T-cell (primary cell): ENCODE data around the gene YWHAQ. TPM values are rescaled to one million over a fixed set of nuclear protein-coding genes. Genes with fewer than 3 reads are reported as not detected.
A peak's percentile ranks its signal among the peaks of the same experiment; 100 is the strongest.

ENCODE experiments used
- ATAC-seq, 4 experiments: fragments of 200-7000 bp in 3 of 4; fragments of 150-1000 bp in 1 of 4; cut with Tn5 transposase; replicated peaks in 1 of 4; 1 replicate in 3 of 4; 2 replicates in 1 of 4; pipeline ENCODE4 v1.10.0; 2021; ENCODE audit warnings: moderate library complexity in 3 of 4, mild to moderate bottlenecking in 2 of 4, moderate number of reproducible peaks in 1 of 4
- CTCF ChIA-PET, 2 donors: fragments of 300-600 bp; sonication (Branson Sonifier 250); formaldehyde crosslinking; loops; one replicate each; lab custom pipeline; 2022; ENCODE audit warnings: antibody characterized with exemption in 2 of 2; lab: Charles Lee
- POLR2A ChIA-PET, 2 donors: fragments of 300-600 bp; sonication (Branson Sonifier 250); formaldehyde crosslinking; loops; one replicate each; lab custom pipeline; 2022; ENCODE audit warnings: antibody characterized with exemption in 2 of 2; lab: Charles Lee
- DNase-seq, 35 experiments: peaks; one replicate each; pipeline versions ENCODE4 v3.0.0 to v3.0.0-alpha.2; 2013 to 2023
- H3K27ac ChIP-seq: one replicate; pipeline ENCODE4 v1.5.1; 2013; ENCODE audit warnings: low read length
- H3K27me3 ChIP-seq, 2 experiments: replicated peaks in 1 of 2; 1 replicate in 1 of 2; 2 replicates in 1 of 2; pipeline versions ENCODE4 v1.6.1 to v1.7.0; 2013; ENCODE audit warnings: low read length in 1 of 2, mixed read lengths in 1 of 2; ENCODE audit not compliant: control insufficient read depth in 2 of 2, insufficient read depth in 2 of 2; ENCODE audit errors: extremely low read depth in 1 of 2
- H3K36me3 ChIP-seq, 2 donors: 1 replicate in 1 of 2; 2 replicates in 1 of 2; pipeline versions ENCODE4 v1.6.1 to v1.7.0; 2013; ENCODE audit warnings: low read length in 1 of 2; ENCODE audit not compliant: control insufficient read depth in 2 of 2, insufficient read depth in 1 of 2; ENCODE audit errors: extremely low read depth in 1 of 2
- H3K4me1 ChIP-seq, 2 experiments: 1 replicate in 1 of 2; 2 replicates in 1 of 2; pipeline versions ENCODE4 v1.6.1 to v1.7.0; 2013; ENCODE audit warnings: low read length in 2 of 2, mixed read lengths in 1 of 2; ENCODE audit not compliant: insufficient read depth in 2 of 2, control insufficient read depth in 1 of 2; ENCODE audit errors: extremely low read depth in 1 of 2
- H3K4me3 ChIP-seq, 2 donors: 1 replicate in 1 of 2; 2 replicates in 1 of 2; pipeline versions ENCODE4 v1.5.1 to v1.7.0; 2013; ENCODE audit warnings: mild to moderate bottlenecking in 2 of 2, low read length in 1 of 2, moderate library complexity in 1 of 2; ENCODE audit not compliant: control insufficient read depth in 1 of 2; ENCODE audit errors: extremely low read depth in 1 of 2
- H3K9me3 ChIP-seq: 2 replicates; pipeline ENCODE4 v1.7.0; 2013
- H3K27ac Mint-ChIP-seq, 2 donors: one replicate each; pipeline ENCODE4 v1.8.0; 2020 to 2021; ENCODE audit warnings: mild to moderate bottlenecking in 2 of 2, mixed read lengths in 2 of 2
- H3K27me3 Mint-ChIP-seq, 2 donors: one replicate each; pipeline ENCODE4 v1.8.0; 2021 to 2022; ENCODE audit warnings: mixed read lengths in 2 of 2
- H3K36me3 Mint-ChIP-seq: one replicate; pipeline ENCODE4 v1.8.0; 2021; ENCODE audit warnings: mixed read lengths
- H3K4me1 Mint-ChIP-seq, 3 donors: one replicate each; pipeline ENCODE4 v1.8.0; 2020 to 2022; ENCODE audit warnings: mixed read lengths in 3 of 3, mild to moderate bottlenecking in 1 of 3
- H3K4me3 Mint-ChIP-seq, 3 donors: one replicate each; pipeline ENCODE4 v1.8.0; 2020 to 2022; ENCODE audit warnings: mild to moderate bottlenecking in 3 of 3, mixed read lengths in 3 of 3, moderate library complexity in 3 of 3
- H3K9me3 Mint-ChIP-seq, 3 donors: one replicate each; pipeline ENCODE4 v1.8.0; 2020 to 2022; ENCODE audit warnings: mixed read lengths in 3 of 3
- WGBS: methylation state at CpG from one replicate; pipeline ENCODE4 v1.1.5; 2013; ENCODE audit warnings: missing lambda C conversion rate; ENCODE audit not compliant: insufficient coverage; 5-methylcytosine and 5-hydroxymethylcytosine counted together
- total RNA-seq, 35 experiments: library from RNA in 6 of 35; stranded (reverse) in 6 of 35; fragments of 120-200 nt in 1 of 35; gene quantifications; one replicate each; pipeline versions ENCODE4 v1.2.1 to v1.2.4 and lab custom pipeline; 2013 to 2026

The YWHAQ gene
- total RNA-seq, 5 donors from 2014 or later (not counting 1 experiment from before 2014, with no cell fraction given), result 104 to 141 (median 139) TPM

DNA sequence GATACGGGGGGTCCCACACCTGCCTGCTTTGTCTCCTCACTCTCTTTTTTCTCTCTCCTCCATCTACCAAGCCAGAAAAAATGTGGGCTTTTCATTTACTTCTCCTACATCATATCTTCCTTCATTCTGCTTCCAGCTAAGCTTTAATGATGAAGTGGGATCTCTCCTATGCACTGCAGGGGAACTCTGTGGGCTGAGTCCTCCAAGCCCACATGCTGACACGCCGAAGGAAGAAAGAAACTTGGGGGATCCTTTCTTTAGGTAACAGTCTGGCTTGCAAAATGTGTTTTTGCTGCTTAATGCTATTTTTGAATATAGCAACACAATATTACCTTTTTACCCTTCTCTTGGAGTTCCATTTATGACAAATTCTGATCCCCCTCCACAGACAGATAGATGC is 33.6 kb upstream of the YWHAQ start:
- no peak overlapping the region for H3K4me3 Mint-ChIP-seq
- Histone ChIP-seq H3K27me3 (no peaks in the 10 kb centered on the region), H3K9me3 (no peaks in the 10 kb centered on the region), H3K4me3 (no peak overlapping the region), H3K36me3 (no peaks in the 10 kb centered on the region), H3K4me1 (peaks cover 0 to 8% of the 10 kb centered on the region in 2 experiments), H3K27ac (peak overlapping the region; percentile 59)
- ATAC-seq (no peak), DNase-seq (no peak)
- peaks cover 4 to 24% (median 5%) of the 10 kb centered on the region in 3 donors for H3K4me1 Mint-ChIP-seq
- 83% methylated on average over 1 of the region's 3 CpGs for WGBS
- H3K36me3 Mint-ChIP-seq, result no peaks in the 10 kb centered on the region
- no peaks in the 10 kb centered on the region for H3K9me3 Mint-ChIP-seq
- ChIA-PET CTCF (no interaction called here), POLR2A (no interaction called here)
- no peaks in the 10 kb centered on the region for H3K27me3 Mint-ChIP-seq
- peak overlapping the region; percentile 24 to 26 for H3K27ac Mint-ChIP-seq

DNA sequence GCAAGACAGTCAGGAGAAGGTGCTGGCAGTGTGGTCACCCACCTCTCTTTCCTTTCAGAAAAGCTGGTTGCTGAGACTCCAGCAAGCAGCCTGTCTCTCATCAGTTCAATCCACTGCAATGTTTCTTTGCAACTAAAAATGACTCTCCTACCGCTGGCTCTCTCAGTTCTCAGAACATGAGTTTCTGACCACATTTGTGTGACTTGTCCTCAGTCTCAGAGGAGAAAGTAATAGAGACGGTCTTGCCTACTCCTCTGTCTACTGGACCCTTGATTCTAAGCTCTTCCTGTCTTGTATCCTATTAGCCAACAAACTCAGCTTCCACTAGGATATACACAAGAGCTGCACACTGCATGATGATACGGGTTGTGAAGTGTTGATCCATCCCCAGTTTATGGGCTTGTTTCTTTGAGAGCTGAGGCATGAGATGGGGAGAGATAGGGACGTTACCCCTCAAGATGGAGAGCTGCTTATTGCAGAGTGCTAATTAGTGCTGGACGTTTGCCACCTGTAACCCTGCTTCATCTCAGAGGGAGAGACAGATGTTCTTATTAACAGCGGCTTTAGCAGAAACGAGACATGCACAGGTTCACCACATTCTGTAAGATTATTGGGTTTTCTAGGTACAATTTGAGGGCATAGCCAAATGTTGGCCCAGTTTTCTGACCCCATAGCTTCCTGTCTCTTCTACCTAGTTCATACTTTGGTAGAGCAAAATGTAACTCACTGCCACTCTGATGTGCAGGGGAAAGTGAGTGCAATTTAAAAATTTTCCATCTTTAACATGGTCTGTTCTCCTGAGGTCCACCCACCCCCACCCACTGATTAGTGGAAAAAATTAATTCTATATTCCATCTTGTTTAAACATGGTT is 32.4 kb upstream of the YWHAQ start:
- Histone ChIP-seq H3K36me3 (no peaks in the 10 kb centered on the region), H3K4me1 (peaks cover 0 to 8% of the 10 kb centered on the region in 2 experiments), H3K27me3 (no peaks in the 10 kb centered on the region), H3K9me3 (no peaks in the 10 kb centered on the region), H3K4me3 (no peak overlapping the region), H3K27ac (peak overlapping the region; percentile 59)
- Mint-ChIP-seq H3K4me1 (peaks cover 4 to 24% (median 5%) of the 10 kb centered on the region in 3 donors), H3K4me3 (no peak overlapping the region), H3K36me3 (no peaks in the 10 kb centered on the region), H3K27me3 (no peaks in the 10 kb centered on the region), H3K9me3 (no peaks in the 10 kb centered on the region), H3K27ac (peak overlapping the region; percentile 29 to 85)
- 55% methylated on average over 3 of the region's 7 CpGs for WGBS
- DNase-seq (peak in 1 of 35 experiments; percentile 11), ATAC-seq (peak in 2 of 4 experiments; percentile 17 to 72)
- POLR2A ChIA-PET, result interaction anchor here in 1 of 2 donors (0.5 kb wide), 1 partner anchor 250 kb away, joined by 3 read pairs; no protein-coding TSS in a partner anchor
- CTCF ChIA-PET, result no interaction called here

DNA sequence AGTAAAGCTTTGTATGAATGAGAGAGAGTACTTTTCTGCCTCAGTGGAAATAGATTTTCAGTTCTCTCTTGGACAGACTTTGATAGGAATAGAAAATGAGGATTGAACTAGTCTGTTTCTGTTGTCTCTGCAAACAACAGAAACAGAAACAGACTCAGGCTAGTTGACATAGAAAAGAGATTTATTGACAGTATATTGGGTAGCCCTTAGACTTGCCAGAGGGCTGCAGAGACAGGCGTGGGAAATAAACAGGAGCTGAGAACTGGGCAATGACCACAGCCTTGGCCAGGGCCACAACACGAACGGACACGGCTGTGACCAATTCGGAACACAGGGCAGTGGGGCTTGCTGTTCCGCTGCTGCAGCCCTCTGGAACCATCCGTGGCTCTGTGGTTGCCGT is 30.5 kb upstream of the YWHAQ start:
- Mint-ChIP-seq H3K36me3 (no peaks in the 10 kb centered on the region), H3K27me3 (no peaks in the 10 kb centered on the region), H3K4me1 (peaks cover 5 to 34% (median 12%) of the 10 kb centered on the region in 3 donors), H3K4me3 (no peak overlapping the region), H3K27ac (no peak overlapping the region), H3K9me3 (no peaks in the 10 kb centered on the region)
- no peak overlapping the region for H3K4me3 ChIP-seq
- ChIA-PET POLR2A (no interaction called here), CTCF (no interaction called here)
- H3K27ac ChIP-seq, result no peak overlapping the region
- H3K36me3 ChIP-seq, result no peaks in the 10 kb centered on the region
- H3K27me3 ChIP-seq, result no peaks in the 10 kb centered on the region
- DNase-seq (no peak), ATAC-seq (no peak)
- H3K9me3 ChIP-seq, result no peaks in the 10 kb centered on the region
- WGBS, result 85% methylated on average over 7 of the region's 8 CpGs
- H3K4me1 ChIP-seq, result peaks cover 0 to 19% of the 10 kb centered on the region in 2 experiments

DNA sequence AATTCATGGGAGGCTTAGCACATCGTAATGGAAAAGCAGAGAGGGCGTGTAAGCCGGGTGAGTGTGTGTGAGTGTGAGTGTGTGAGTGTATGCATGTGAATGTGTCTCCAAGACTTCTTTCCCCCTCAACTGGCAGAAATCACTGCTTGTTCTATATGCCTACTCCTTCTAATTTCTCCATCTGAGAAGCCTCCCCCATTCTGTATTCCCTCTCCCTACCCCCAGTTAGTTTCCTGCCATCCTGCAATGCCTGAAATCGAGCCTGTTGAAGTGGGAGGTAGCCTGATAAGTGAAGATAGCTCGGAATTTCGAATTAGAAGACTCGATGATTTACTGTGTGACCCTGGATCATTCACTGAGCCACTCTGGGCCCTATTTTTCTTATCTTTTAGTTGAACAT is 30.0 kb upstream of the YWHAQ start:
- no peak overlapping the region for H3K27ac Mint-ChIP-seq
- POLR2A ChIA-PET, result no interaction called here

DNA sequence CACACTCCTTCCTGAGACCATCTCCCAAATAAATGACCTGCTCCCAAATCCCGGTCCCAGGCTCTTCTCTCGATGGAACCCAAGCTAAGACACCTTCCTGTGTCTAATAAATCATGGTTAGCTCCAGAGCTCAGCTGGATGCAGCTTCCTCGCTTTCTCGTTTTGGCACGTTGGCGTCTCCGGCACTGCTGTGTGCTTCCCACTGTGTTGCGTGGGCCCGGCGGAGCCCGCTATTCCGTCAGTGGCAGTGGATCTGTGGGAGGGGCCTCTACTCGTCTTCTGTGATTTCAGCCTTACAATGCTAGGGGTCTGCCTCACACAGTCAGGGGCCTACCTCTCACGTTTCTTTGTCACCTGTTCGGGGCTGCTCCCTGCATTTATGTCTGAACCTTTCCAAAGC is 29.4 kb upstream of the YWHAQ start:
- POLR2A ChIA-PET, result no interaction called here

More for the DNA sequence above, 30.0 kb upstream of the YWHAQ start:
- no peaks in the 10 kb centered on the region for H3K9me3 ChIP-seq
- peaks cover 0 to 23% of the 10 kb centered on the region in 2 experiments for H3K4me1 ChIP-seq
- Mint-ChIP-seq H3K4me1 (peaks cover 5 to 38% (median 14%) of the 10 kb centered on the region in 3 donors), H3K27me3 (no peaks in the 10 kb centered on the region), H3K4me3 (no peak overlapping the region), H3K36me3 (no peaks in the 10 kb centered on the region), H3K9me3 (no peaks in the 10 kb centered on the region)
- no peak overlapping the region for H3K4me3 ChIP-seq
- H3K27ac ChIP-seq, result no peak overlapping the region
- no peaks in the 10 kb centered on the region for H3K36me3 ChIP-seq
- 20% methylated on average over 1 of the region's 7 CpGs for WGBS
- no peaks in the 10 kb centered on the region for H3K27me3 ChIP-seq
- CTCF ChIA-PET, result no interaction called here
- ATAC-seq (no peak), DNase-seq (no peak)

DNA sequence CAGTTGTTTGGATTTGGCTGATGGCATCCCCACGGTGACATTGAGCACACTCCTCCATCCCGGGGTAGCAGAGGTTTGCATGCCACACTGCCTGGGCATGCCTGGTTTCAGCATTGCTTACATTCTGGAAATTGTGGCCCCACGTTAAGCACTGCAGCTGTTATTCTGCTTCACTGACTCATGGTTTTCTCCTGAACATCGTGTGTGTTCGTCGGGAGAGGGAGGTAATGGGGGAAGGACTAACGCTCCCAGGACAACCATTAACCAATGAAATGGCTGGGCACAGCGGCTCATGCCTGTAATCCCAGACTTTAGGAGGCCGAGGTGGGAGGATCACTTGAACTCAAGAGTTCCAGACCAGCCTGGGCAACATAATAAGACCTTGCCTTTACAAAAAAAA is 28.2 kb upstream of the YWHAQ start:
- Mint-ChIP-seq H3K9me3 (no peaks in the 10 kb centered on the region), H3K4me1 (peaks cover under 1 to 43% (median 26%) of the 10 kb centered on the region in 3 donors), H3K36me3 (no peaks in the 10 kb centered on the region), H3K27ac (peak overlapping the region in 1 of 2 donors; percentile 48), H3K27me3 (peaks cover 0 to under 1% of the 10 kb centered on the region in 2 donors), H3K4me3 (no peak overlapping the region)
- Histone ChIP-seq H3K27me3 (no peaks in the 10 kb centered on the region), H3K4me3 (no peak overlapping the region), H3K27ac (no peak overlapping the region), H3K9me3 (no peaks in the 10 kb centered on the region), H3K36me3 (no peaks in the 10 kb centered on the region), H3K4me1 (peaks cover 0 to 36% of the 10 kb centered on the region in 2 experiments)
- POLR2A ChIA-PET, result no interaction called here
- DNase-seq (no peak), ATAC-seq (no peak)
- 97% methylated on average over 4 of the region's 9 CpGs for WGBS
- CTCF ChIA-PET, result no interaction called here

More for the DNA sequence above, 29.4 kb upstream of the YWHAQ start:
- Mint-ChIP-seq H3K4me1 (peaks cover 5 to 44% (median 20%) of the 10 kb centered on the region in 3 donors), H3K27ac (peak overlapping the region in 1 of 2 donors; percentile 16), H3K36me3 (no peaks in the 10 kb centered on the region), H3K27me3 (no peaks in the 10 kb centered on the region), H3K9me3 (no peaks in the 10 kb centered on the region), H3K4me3 (no peak overlapping the region)
- Histone ChIP-seq H3K4me1 (peaks cover 0 to 30% of the 10 kb centered on the region in 2 experiments), H3K36me3 (no peaks in the 10 kb centered on the region), H3K27ac (no peak overlapping the region), H3K9me3 (no peaks in the 10 kb centered on the region), H3K27me3 (no peaks in the 10 kb centered on the region), H3K4me3 (no peak overlapping the region)
- WGBS, result 92% methylated on average over 11 of the region's 15 CpGs
- DNase-seq (no peak), ATAC-seq (no peak)
- CTCF ChIA-PET, result no interaction called here
